DMS 273 (cell line): ENCODE results near the gene ZNF397.
A peak's percentile ranks its signal among the peaks of the same experiment; 100 is the strongest.

Experiments
- DNase-seq: peaks from one replicate; lab custom pipeline; 2025; ENCODE audit not compliant: unreplicated experiment; lab: John Stamatoyannopoulos, UW

Gene ZNF397

DNA sequence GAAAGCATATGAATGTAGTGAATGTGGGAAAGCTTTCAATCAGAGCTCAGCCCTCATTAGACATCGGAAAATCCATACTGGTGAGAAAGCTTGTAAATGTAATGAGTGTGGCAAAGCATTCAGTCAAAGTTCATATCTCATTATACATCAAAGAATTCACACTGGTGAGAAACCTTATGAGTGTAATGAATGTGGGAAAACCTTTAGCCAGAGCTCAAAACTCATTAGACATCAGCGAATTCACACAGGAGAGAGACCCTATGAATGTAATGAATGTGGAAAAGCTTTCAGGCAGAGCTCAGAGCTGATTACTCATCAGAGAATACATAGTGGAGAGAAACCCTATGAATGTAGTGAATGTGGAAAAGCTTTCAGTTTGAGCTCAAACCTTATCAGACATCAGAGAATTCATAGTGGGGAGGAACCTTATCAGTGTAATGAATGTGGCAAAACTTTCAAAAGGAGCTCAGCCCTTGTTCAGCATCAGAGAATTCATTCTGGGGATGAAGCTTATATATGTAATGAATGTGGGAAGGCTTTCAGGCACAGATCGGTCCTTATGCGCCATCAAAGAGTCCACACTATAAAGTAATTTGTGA is 5.0 kb downstream of the ZNF397 start:
- DNase-seq: no peak

DNA sequence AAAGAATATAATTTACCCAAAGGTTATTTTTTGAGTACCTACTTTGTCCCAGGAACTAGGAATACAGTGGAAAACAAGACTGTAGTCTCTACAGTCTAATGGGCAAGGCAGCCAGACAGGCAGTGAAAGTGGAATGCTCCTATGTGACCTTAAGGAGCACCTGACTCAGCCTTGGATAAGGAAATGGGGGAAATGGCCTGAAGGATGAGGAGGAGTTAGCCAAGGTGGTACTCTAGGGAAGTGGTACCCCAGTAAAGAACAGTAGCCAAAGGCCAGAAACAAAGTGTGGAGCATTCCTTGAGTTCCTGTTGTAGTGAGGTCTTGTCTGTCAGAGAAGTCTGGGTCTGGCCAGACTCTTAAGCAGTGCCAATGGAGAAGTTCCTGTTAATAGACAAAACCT is 6.0 kb downstream of the ZNF397 start:
- DNase-seq: no peak

DNA sequence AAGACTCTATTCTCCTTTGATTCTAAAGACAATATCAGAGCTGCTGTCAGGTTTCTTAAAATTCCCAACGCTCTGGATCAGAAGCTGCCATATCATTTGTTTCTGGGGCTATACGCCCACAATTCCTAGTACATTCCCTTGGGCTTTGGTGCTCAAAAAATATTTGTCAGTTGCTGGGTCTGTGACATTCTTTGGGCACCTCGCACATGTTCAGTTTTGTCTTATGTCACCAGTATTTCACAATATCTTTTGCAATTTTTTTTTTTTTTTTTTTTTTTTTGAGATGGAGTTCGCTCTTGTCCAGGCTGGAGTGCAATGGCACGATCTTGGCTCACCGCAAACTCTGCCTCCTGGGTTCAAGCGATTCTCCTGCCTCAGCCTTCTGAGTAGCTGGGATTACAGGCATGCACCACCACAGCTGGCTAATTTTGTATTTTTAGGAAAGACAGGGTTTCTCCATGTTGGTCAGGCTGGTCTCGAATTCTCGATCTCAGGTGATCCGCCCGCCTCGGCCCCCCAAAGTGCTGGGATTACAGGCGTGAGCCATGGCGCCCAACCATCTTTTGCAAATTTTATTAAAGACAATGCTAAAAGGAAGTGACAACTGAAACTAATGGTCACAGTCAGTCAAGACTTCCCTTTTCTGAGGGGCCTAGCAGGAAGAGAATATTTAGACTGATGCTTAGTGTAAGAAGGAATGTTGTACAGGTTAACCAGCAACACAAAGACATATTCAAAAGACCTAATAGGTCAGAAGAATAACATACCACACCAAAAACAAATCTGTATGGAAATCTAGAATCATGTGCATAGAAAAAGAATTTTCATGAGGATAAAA is 6.8 kb downstream of the ZNF397 start:
- DNase-seq: no peak

DNA sequence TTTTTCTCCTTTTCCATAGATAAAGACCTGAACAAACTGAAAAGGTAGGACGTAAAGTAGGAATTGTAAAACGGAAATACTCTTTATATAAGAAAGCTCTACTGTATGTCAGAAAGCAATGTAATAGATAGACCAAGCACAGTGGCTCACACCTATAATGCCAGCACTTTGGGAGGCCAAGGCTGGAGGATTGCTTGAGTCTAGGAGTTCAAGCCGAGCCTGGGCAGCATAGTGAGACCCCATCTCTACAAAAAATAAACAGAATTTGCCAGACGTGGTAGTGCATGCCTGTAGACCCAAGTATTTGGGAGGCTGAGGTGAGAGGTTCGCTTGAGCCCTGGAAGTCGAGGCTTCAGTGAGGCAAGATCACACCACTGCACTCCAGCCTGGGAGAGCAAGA is 7.6 kb downstream of the ZNF397 start:
- DNase-seq: no peak

DNA sequence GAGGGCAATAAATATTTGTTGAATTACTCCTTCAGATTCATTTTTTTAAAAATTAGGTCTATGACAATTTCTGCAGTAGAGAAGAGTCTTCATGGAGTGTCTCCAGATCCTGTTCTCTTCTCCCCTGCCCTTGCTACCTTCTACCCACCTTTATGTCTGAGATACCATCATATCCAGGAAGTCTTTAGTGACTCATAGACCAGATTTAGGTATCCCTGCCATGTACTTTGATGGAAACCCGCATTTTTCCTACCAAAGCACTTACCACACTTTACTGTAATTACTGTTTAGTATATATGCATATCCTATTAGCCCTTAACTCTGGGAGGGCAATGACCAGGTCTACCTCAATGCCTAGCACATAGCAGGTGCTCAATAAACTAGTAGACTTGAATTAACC is 11.6 kb downstream of the ZNF397 start:
- no peak for DNase-seq

DNA sequence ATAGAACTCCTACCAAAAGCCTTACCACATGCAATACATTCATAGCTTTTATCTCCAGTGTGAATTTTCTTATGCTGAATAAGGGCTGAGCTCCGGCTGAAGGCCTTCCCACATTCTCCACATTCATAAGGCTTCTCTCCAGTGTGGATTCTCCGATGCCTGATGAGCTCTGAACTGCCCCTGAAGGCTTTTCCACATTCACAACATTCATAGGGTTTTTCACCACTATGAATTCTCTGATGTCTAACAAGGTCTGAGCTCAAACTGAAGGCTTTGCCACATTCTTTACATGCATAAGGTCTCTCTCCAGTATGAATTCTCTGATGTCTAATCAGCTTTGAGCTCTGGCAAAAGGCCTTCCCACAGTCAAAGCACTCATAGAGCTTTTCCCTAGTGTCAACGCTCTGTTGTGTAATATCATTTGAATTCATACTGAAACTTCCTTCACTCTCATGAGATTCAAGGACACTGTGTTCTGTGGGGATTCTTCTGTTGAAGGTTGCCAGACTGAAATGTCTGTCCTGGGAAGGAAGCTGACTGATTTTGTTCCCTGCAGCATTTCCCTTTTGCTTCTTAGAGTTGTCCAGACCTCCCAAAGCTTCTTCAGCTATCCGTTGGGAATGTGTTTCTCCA is 12.9 kb downstream of the ZNF397 start:
- DNase-seq: no peak

DNA sequence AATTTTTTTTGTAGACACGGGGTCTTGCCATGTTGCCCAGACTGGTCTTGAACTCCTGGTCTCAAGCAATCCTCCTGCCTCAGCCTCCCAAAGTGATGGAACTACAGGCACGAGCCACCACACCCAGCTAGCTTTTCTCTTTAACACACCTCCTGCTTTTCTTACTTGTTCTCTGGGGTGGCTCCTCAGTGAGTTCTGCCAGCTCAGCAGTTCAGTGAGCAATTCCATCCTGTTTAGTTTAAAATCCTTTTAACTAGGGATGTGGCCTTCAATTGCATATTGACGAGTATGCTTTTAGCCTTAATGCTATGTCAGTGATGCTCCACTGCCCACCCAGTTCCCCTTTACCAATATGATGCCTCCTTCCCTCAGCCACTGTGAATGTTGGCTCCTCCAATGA is 16.1 kb downstream of the ZNF397 start:
- DNase-seq: no peak

DNA sequence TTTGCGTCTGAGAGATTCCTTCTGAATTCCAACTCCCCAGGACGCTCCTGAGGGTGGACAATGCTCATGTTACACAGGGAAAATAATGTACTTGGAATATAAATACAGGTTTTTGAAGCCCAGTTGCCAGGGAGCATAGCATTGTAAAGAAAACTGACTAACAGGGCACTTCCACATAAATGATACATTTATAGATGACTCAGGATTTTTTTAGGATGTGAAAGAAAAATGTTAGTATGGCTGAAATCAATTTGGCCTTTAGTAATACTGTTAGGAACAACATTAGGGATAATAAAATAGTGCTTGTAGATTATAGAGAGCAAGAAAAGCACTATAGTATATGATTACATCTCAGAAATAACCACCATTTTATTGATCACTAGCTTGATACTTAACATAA is 23.6 kb downstream of the ZNF397 start:
- no peak for DNase-seq

DNA sequence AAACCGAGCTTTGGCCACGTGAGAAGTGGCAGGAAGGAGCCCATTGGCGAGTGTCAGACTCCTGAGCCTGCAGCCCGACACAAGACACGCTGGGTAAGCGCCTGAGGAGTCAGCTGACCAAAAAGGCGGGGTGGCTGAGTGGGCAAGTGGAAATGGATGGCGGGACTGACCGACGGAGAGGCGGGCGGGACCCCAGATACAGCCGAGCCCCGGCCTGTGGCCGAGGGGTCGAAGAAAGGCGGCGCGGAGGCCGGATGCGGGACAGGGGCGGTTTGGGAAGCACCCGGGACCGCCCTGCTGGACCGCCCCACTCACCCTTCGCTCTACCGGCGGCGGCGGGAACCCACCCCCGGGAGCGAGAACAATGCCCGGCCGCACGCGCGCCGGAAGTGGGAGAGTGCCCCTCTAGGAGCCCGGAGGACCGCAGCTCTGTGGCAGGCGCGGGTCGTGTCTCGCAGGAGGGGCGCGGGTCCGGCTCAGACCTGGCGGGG is 26.4 kb downstream of the ZNF397 start:
- DNase-seq: no peak

DNA sequence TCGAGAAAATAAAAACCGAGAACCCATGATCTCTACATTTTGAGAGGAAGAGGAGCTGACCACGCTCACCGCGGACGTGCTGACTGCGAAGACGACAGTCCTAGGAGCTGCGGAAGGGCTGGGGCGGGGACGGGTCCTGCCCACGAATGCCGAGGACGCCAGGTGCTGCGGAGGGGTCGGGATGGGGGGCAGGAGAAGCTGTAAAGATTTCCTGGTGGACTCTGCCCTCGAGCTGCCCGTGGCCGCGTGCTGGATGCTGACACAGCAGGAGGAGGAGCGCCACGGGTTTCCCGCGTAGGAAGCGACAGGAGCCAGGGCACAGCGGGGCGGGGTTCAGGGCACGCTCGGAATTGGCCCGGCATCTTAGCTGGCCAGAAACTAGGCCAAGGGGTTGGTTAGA is 27.0 kb downstream of the ZNF397 start:
- DNase-seq: no peak

DNA sequence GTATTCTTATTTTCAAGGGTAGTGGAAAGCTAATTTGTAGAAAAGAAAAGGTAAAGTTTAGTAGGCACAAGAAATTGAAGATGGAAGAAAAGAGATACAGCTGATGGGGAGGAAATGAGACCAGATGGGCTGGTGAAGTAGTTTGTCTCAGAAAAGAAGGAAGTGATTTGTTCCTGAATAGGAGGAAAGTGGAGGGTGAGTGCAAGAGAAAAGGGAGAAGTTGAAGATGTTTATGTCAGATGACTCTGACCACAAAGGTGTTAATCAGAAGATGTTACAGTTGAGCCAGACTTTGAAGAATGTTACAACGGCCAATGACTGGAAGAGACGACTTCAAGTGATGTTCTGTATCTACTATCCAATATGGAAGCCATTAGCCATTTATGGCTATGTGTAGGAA is 28.0 kb downstream of the ZNF397 start:
- DNase-seq: no peak

DNA sequence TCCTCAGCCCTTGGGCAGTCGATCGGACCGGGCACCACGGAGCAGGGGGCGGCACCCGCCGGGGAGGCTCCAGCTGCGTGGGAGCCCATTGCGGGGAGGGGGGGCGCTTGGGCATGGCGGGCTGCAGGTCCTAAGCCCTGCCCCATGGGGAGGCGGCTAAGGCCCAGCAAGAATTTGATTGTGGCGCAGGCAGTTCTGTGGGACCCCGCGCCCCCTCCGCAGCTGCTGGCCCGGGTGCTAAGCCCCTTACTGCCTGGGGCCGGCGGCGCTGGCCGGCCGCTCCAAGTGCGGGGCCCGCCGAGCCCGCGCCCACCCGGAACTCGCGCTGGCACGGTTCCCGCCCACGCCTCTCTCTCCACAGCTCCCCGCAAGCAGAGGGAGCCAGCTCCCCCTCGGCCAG is 30.8 kb downstream of the ZNF397 start:
- DNase-seq: no peak

DNA sequence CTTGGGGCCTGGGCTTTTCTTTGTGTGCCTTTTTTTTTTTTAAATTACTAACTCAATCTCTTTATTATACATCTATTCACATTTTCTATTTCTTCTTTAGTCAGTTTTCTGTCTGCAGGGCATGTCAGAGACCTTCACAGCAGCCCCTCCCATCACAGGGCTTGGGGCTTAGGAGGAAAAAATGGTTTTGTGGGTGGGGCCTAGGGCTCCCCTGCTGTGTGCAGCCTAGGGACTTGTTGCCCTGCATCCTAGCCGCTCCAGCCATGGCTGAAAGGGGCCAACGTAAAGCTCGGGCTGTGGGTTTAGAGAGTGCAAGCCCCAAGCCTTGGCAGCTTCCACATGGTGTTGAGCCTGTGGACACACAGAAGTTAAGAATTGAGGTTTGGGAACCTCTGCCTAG is 35.4 kb downstream of the ZNF397 start:
- DNase-seq: no peak

DNA sequence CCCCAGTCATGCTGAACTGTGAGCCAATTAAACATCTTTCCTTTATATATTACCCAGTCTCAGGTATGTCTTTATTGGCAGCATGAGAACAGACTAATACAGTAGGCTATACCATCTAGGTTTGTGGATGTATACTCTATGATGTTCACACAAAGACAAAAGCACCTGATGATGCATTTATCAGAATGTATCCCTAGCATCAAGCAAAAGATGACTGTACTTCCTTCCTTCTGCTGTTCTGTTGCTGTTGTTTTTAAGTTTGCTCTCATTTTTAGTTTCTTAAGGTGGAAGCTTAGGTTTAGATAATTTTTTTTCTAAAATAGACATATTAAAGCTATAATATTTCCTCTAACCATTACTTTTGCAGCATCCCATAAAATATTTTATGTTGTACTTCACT is 36.8 kb downstream of the ZNF397 start:
- DNase-seq: no peak

DNA sequence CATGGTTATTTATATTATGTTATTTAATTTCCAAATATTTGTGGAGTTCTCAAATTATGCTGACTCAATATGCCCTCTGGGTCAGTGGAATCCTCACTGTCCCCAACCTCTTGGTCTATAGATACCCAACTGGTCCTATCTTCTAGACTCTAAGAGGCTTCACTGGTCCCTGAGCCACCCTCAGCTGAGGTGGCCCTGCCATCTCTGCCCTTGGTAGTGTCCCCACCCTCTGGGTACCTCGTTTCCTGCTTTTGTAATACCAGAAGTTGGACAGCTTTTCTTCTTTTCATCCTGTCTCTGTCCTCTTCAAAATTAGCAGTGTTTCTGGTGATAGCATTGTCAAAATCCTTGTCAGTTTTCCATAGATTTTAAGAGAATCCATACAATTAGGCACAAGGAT is 37.3 kb downstream of the ZNF397 start:
- DNase-seq: no peak

DNA sequence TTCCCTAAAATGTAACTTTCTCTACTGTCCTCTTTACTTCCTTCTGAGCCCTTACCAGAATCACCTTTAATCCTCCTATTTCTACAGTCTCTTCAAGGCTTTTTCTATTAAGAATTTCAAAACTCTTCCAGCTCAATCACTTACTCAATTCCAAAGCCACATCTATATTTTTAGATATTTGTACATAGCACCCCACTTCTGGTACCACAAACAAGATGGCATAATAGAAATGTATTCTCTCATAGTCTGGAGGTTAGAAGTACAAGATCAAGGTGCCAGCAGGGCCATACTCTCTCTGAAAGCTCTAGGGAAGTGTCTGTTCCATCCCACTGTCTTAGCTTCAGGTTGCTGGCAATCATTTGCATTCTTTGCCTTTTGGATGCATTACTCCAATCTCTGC is 38.1 kb downstream of the ZNF397 start:
- DNase-seq: no peak

DNA sequence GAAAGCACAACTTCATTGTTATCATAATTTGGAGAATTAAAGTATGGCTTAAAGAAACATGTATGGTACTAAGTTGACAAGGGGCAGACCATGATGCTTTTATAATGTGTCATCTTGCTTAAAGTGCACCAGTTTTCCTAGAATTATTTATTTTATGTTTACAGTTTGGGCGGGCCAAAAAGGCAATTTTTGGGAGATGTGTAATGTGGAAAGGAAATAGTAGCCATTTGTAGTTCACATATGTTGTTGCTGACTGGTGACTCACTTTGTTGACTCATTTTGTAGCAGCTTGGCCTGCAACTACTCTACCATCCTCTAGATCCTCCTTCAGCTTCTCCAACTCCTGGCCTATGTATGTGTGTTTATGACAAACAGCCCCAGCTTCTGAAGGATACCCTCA is 41.5 kb downstream of the ZNF397 start:
- no peak for DNase-seq

DNA sequence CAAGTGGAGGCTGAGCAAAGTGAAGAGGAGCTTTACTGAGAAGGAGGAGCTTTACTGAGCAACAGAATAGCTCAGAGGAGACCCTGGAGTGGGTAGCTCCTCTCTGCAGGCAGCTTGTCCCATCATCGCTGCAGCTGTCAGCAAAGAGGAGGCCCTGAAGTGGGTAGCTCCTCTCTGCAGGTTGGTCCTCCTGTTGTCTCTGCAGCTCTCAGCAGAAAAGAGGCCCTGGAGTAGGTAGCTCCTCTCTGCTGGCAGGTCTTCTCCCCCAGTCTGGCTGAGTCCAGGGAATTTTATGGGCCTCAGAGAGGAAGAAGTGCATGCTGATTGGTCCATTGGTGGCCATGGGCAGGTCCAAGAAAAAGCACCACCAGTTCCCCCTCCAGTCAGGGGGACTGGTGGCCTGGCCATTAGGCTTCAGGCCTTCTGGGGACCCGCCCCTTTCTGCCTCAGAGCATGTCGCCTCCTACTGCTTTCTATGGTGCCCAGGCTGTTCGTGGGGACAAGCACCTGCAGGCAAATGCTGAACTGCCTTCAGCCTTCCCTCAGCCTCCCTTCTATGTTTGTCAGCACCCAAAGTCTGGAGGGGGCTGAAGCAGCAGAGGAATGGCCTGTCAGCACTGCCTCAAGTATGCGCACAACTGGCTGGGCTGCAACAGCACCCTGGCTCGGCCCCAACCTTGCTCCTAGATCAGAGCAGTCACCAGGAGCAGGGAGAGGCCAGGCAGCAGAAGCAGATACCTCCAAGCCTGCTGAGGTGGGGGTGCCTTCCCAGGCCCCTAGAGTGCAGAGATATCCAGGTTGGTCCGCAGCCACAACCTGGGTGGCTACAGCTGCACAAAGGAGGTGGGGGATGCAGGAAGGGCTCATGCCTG is 43.3 kb downstream of the ZNF397 start:
- peak; percentile 7 for DNase-seq

DNA sequence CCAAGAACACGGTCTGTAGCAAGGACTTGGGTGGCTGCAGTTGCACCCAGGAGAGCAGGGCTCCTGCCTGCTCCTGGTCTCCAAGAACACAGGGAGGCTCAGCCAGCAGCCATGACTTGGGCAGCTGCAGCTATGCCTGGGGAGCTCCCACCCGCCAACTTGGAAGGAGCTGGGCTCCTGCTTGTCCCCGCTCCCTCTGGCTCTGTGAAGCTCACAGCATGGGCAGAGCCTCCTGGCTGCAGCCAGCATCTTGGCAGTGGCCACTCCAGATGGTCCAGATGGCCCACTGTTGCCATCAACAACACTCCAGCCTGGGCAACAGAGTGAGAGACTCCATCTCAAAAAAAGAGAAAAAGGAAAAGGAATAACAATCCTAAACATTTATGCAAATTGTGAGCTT is 44.0 kb downstream of the ZNF397 start:
- peak; percentile 45 for DNase-seq

DNA sequence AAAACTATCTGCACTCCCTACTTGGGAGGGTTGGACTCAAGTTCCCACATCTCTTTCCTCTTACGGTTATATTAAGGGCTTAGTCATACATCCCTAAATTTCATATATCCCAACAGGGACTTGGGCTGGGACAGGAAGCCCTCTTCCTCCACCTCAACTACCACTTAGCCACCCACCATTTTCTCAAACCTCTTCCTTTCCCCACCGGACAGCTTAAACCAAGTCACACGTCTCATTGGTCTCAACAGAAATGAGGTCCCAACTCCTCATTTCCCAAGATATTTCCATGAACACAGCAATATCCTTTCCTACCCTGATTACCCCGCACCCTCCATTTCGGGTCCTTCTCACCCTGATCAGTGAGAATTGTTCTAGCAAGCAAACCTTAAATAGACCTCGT is 48.5 kb downstream of the ZNF397 start:
- DNase-seq: no peak

DNA sequence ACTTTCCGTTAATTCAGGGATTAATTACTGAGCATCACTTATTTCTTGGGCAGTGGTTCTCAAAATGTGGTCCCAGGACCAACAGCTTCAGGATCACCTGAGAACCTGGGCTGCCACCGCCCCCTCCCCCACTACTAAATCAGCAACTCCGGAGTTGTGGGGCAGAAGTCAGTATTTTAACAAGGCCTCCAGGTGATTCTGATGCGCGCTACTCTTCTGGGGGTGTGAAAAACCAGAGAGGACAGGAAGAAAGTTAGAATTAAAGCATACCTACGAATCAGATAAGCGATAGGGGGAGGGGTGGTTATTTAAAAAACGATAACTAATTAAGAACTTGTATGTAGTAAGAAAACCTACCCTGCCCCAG is 48.9 kb downstream of the ZNF397 start:
- peak; percentile 61 for DNase-seq
